ENCODE measurements around the gene PCDHGA12.

- TF ChIP-seq CTCF (IDR thresholded peaks at IDR 0.05) (no peak), POLR2AphosphoS5 (IDR thresholded peaks at IDR 0.05; ENCODE audit: insufficient read depth in 1 of 2, low read depth in 1 of 2) (no peak)
Observed at GRCh38 chr5:141437221-141437620, 6.9 kb downstream of the PCDHGA12 start.
